Stimulated activated CD8-positive, alpha-beta memory T cell treated with anti-CD3 and anti-CD28 coated beads, Interleukin-15, amount 100 ng/mL, for 24 hours (primary cell): Measurements from ENCODE around the gene HTR7.

Experiments
- DNase-seq: peaks from one replicate; pipeline ENCODE4 v3.0.0-alpha.2; 2020; ENCODE audit warnings: low read depth

HTR7 gene

GRCh38 chr10:90740265-90740664 lies 117.6 kb downstream of the HTR7 start:
- DNase-seq, result no peak

- no peak for DNase-seq
Measured at GRCh38 chr10:90738885-90739284, 119.0 kb downstream of the HTR7 start.

- DNase-seq, result no peak
Measured at GRCh38 chr10:90734415-90734814, 123.4 kb downstream of the HTR7 start.

GRCh38 chr10:90732581-90732980 lies 125.3 kb downstream of the HTR7 start:
- DNase-seq, result no peak

- no peak for DNase-seq
Measured at GRCh38 chr10:90723416-90724068, 134.3 kb downstream of the HTR7 start.

GRCh38 chr10:90722832-90723231 lies 135.0 kb downstream of the HTR7 start:
- no peak for DNase-seq

GRCh38 chr10:90718182-90718581 lies 139.7 kb downstream of the HTR7 start:
- DNase-seq, result no peak

- DNase-seq, result no peak
Measured at GRCh38 chr10:90712529-90712928, 145.3 kb downstream of the HTR7 start.

- DNase-seq, result no peak
Measured at GRCh38 chr10:90709727-90710126, 148.1 kb downstream of the HTR7 start.

- no peak for DNase-seq
Measured at GRCh38 chr10:90707657-90708056, 150.2 kb downstream of the HTR7 start.

GRCh38 chr10:90701428-90701827 lies 156.4 kb downstream of the HTR7 start:
- no peak for DNase-seq

- no peak for DNase-seq
Measured at GRCh38 chr10:90695915-90696676, 161.7 kb downstream of the HTR7 start.
